ENCODE results near the gene CFAP410. TPM values are rescaled to one million over a fixed set of nuclear protein-coding genes. Genes with fewer than 3 reads are reported as not detected.

The CFAP410 gene
- total RNA-seq, 2 donors from 2014 or later: 62.5 to 71.3 TPM

DNA sequence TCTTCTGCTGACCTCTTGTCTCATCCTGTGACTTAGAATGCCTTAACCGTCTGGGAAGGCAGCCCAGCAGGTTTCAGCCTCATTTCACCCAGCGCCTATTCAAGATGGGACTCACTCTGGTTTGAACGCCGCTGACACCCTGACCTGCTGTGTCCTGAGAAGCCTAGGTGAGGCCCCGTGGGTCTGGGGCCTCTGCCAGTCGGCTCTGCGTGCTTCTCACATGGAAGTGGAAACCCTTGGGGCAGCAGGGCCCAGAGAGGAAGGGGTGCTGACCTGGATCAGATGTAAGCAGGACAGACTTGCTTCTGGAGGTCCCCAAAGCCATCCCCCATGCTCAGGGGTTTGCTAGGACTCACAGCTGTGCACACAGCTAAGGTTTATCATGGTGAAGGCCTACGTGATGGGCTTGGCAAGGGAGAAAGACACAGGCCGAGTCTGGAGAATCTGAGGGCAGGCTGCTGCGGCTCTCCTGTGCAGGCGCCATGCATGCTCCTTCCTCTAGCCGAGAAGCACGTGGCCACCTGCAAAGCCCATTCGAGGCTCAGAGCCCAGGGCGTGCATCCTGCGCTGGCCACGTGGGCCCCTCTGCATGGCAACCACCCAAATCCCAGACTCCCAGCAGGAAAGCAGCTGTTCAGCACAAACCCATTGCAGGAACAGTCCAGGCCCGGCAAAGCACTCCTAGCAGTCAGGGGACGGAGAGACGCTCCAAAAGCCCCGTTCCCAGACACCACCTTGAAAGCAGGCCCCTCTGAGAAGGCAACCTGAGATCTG, 18.1 kb upstream of the CFAP410 start:
- H3K36me3 ChIP-seq: no peaks in the 10 kb centered on the region
- no peaks in the 10 kb centered on the region for H3K9me3 ChIP-seq
- DNase-seq (ENCODE audit: low spot score): no peak
- no peak overlapping the region for H3K4me3 ChIP-seq
- intact Hi-C loops (cut with DNase I): no loop called here
- TF ChIP-seq POLR2AphosphoS5 (IDR thresholded peaks at IDR 0.05): no peak
- H3K27ac ChIP-seq: no peak overlapping the region
- no peaks in the 10 kb centered on the region for H3K4me1 ChIP-seq (replicated peaks)
- WGBS: 89% methylated on average over 16 of the region's 21 CpGs
- no peaks in the 10 kb centered on the region for H3K27me3 ChIP-seq (replicated peaks; ENCODE audit: insufficient read depth)

DNA sequence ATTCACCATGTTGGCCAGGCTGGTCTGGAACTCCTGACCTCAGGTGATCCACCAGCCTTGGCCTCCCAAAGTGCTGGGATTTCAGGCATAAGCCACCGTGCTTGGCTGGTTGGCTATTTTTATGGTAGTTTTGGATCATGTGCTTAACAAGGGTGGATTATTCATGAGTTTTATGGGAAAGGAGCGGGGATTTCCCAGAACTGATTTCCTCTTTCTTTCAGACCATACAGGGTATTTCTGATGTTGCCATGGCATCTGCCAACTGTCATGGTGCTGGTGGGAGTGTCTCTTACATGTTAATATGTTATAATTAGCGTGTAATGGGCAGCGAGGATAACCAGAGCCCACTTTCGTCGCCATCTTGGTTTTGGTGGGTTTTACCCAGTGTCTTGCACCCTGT, 17.4 kb upstream of the CFAP410 start:
- Histone ChIP-seq H3K4me3 (no peak overlapping the region), H3K4me1 (replicated peaks) (no peaks in the 10 kb centered on the region), H3K27ac (no peak overlapping the region), H3K27me3 (replicated peaks; ENCODE audit: insufficient read depth) (peaks cover 6% of the 10 kb centered on the region), H3K36me3 (no peaks in the 10 kb centered on the region), H3K9me3 (no peaks in the 10 kb centered on the region)
- 85% methylated on average over 6 of the region's 6 CpGs for WGBS
- intact Hi-C loops (cut with DNase I): no loop called here
- no peak for TF ChIP-seq POLR2AphosphoS5 (IDR thresholded peaks at IDR 0.05)
- TF ChIP-seq POLR2A (IDR thresholded peaks at IDR 0.05): no peak
- TF ChIP-seq, protein P1, sequence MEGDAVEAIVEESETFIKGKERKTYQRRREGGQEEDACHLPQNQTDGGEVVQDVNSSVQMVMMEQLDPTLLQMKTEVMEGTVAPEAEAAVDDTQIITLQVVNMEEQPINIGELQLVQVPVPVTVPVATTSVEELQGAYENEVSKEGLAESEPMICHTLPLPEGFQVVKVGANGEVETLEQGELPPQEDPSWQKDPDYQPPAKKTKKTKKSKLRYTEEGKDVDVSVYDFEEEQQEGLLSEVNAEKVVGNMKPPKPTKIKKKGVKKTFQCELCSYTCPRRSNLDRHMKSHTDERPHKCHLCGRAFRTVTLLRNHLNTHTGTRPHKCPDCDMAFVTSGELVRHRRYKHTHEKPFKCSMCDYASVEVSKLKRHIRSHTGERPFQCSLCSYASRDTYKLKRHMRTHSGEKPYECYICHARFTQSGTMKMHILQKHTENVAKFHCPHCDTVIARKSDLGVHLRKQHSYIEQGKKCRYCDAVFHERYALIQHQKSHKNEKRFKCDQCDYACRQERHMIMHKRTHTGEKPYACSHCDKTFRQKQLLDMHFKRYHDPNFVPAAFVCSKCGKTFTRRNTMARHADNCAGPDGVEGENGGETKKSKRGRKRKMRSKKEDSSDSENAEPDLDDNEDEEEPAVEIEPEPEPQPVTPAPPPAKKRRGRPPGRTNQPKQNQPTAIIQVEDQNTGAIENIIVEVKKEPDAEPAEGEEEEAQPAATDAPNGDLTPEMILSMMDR (IDR thresholded peaks at IDR 0.05): no peak
- DNase-seq (ENCODE audit: low spot score): no peak

DNA sequence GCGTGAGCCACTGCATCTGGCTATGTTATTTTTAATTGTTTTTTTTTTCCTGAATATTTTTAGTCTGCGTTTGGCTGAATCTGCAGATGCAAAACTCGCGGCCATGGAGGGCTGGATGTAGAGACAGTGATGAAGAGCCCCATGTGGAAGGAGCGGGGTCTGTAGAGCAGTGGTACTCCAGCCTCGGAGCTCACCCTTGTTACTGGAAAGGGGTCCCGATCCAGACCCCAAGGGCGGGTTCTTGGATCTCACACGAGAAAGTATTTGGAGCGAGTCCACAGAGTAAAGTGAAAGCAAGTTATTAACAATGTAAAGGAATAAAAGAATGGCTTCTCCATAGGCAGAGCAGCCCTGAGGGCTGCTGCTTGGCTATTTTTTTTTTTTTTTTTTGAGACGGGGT, 17.0 kb upstream of the CFAP410 start:
- WGBS: 89% methylated on average over 11 of the region's 11 CpGs
- Histone ChIP-seq H3K27me3 (replicated peaks; ENCODE audit: insufficient read depth) (peaks cover 11% of the 10 kb centered on the region), H3K9me3 (no peaks in the 10 kb centered on the region), H3K27ac (no peak overlapping the region), H3K36me3 (no peaks in the 10 kb centered on the region), H3K4me1 (replicated peaks) (no peaks in the 10 kb centered on the region), H3K4me3 (no peak overlapping the region)
- intact Hi-C loops (cut with DNase I): no loop called here
- DNase-seq (ENCODE audit: low spot score): no peak
- TF ChIP-seq POLR2A (IDR thresholded peaks at IDR 0.05) (no peak), POLR2AphosphoS5 (IDR thresholded peaks at IDR 0.05) (no peak)
- TF ChIP-seq, protein P1 (IDR thresholded peaks at IDR 0.05): no peak

DNA sequence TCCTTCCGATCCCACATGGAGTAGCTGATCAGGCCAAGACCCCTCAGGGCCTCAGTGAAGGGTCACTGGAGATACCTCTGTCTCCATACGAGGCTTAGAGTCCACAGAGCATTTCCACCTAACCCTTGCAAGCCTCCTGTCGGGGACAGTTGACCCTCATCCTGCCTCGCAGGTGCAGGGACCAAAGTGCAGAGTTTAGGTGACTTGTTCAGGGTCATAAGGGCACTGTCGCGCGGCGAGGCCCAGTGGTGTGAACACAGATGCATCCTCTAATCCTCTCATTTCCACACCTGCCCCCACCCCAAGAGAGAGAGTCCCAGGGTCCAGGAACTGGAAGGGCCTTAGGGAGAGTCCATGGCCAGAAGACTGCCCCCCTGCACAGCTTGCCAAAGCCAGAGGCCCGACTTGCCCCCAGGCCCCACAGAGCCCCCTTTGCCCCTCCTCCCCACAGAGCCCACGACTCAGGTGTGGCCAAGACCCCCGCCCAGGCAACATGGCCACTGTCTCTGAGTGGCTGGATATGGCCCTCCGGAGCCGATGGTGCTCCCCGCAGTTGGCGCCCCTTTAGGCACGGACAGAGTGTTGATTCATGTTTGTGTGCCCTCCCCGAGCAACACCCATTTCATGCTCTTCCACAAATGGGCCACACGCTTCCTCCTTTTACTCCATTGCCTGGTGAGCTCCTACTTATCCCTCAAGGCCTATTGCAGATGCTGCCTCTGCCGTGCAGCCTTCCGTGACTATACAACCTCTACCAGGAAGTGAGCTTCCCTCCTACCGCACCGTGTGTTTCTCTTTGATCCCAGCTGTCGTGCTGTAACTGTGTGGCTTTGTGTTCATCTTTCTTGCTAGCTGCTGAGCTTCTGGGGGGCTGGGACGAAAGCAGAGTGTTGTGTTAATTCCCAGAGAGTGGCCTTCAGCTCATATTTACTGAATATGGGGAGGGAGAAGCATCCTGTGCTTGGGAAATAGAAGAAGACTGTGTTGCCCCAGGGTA, 15.9 kb upstream of the CFAP410 start:
- Histone ChIP-seq H3K27me3 (replicated peaks; ENCODE audit: insufficient read depth) (peaks cover 14% of the 10 kb centered on the region), H3K9me3 (no peaks in the 10 kb centered on the region), H3K27ac (no peak overlapping the region), H3K36me3 (no peaks in the 10 kb centered on the region), H3K4me3 (no peak overlapping the region), H3K4me1 (replicated peaks) (no peaks in the 10 kb centered on the region)
- WGBS: 79% methylated on average over 24 of the region's 24 CpGs
- TF ChIP-seq, protein P1 (IDR thresholded peaks at IDR 0.05): no peak
- TF ChIP-seq POLR2A (IDR thresholded peaks at IDR 0.05): no peak
- no peak for TF ChIP-seq POLR2AphosphoS5 (IDR thresholded peaks at IDR 0.05)
- DNase-seq (ENCODE audit: low spot score): no peak
- intact Hi-C loops (cut with DNase I): no loop called here

DNA sequence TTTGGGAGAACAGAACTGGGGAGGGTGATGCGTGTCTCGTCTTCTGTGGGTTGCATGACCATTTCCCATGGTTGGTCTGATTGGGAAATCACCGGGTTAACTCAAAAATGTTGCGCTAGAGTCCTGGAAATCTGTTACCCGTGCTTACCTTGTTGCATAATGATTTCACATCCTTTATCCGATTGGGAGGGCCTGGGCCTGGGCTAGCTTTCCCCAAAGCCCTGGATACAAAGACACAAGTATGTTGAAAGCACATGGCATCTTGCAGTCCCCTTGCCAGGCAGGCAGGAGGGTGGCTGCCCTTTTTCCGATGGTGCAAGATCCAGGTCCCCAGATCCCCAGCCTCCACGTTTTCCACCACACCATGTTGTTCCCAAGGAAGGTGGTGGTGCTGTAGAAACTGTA, 14.8 kb upstream of the CFAP410 start:
- Histone ChIP-seq H3K4me1 (replicated peaks) (peaks cover 5% of the 10 kb centered on the region), H3K27me3 (replicated peaks; ENCODE audit: insufficient read depth) (peaks cover 14% of the 10 kb centered on the region), H3K36me3 (no peaks in the 10 kb centered on the region), H3K4me3 (no peak overlapping the region), H3K9me3 (no peaks in the 10 kb centered on the region), H3K27ac (no peak overlapping the region)
- WGBS: 71% methylated on average over 8 of the region's 8 CpGs
- no peak for DNase-seq (ENCODE audit: low spot score)
- TF ChIP-seq, protein P1 (IDR thresholded peaks at IDR 0.05): no peak
- no peak for TF ChIP-seq POLR2A (IDR thresholded peaks at IDR 0.05)
- no peak for TF ChIP-seq POLR2AphosphoS5 (IDR thresholded peaks at IDR 0.05)
- intact Hi-C loops (cut with DNase I): no loop called here

All from prostate gland (tissue), 2 donors.